ENCODE measurements around the gene KLK4. TPM values are rescaled to one million over a fixed set of nuclear protein-coding genes. Genes with fewer than 3 reads are reported as not detected.

Gene KLK4
- total and polyA plus RNA-seq, 2 of the 13 experiments (the other 11 are each of a cell fraction or from before 2014, with no cell fraction given) = not detected

DNA sequence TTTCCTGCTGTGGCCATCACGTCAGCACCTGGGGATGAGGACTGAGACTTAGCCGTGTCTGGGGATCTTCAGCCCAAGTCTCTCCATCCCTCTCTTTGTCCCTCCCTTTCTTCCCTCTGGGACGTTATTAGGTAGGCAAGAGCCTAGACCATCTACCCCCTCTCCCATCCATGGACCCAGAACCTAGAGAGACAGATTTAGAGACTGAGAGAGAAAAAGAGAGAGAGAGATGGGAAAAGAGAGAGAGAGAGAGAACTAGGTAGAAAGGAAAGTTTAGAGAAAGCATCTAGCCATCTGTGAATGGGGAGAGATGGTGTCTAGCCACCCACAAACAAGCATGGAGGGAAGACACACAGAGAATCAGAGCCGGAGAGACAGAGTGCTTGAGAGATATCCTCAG, 473 bp downstream of the KLK4 start (continued):
- TF ChIP-seq, protein P1, sequence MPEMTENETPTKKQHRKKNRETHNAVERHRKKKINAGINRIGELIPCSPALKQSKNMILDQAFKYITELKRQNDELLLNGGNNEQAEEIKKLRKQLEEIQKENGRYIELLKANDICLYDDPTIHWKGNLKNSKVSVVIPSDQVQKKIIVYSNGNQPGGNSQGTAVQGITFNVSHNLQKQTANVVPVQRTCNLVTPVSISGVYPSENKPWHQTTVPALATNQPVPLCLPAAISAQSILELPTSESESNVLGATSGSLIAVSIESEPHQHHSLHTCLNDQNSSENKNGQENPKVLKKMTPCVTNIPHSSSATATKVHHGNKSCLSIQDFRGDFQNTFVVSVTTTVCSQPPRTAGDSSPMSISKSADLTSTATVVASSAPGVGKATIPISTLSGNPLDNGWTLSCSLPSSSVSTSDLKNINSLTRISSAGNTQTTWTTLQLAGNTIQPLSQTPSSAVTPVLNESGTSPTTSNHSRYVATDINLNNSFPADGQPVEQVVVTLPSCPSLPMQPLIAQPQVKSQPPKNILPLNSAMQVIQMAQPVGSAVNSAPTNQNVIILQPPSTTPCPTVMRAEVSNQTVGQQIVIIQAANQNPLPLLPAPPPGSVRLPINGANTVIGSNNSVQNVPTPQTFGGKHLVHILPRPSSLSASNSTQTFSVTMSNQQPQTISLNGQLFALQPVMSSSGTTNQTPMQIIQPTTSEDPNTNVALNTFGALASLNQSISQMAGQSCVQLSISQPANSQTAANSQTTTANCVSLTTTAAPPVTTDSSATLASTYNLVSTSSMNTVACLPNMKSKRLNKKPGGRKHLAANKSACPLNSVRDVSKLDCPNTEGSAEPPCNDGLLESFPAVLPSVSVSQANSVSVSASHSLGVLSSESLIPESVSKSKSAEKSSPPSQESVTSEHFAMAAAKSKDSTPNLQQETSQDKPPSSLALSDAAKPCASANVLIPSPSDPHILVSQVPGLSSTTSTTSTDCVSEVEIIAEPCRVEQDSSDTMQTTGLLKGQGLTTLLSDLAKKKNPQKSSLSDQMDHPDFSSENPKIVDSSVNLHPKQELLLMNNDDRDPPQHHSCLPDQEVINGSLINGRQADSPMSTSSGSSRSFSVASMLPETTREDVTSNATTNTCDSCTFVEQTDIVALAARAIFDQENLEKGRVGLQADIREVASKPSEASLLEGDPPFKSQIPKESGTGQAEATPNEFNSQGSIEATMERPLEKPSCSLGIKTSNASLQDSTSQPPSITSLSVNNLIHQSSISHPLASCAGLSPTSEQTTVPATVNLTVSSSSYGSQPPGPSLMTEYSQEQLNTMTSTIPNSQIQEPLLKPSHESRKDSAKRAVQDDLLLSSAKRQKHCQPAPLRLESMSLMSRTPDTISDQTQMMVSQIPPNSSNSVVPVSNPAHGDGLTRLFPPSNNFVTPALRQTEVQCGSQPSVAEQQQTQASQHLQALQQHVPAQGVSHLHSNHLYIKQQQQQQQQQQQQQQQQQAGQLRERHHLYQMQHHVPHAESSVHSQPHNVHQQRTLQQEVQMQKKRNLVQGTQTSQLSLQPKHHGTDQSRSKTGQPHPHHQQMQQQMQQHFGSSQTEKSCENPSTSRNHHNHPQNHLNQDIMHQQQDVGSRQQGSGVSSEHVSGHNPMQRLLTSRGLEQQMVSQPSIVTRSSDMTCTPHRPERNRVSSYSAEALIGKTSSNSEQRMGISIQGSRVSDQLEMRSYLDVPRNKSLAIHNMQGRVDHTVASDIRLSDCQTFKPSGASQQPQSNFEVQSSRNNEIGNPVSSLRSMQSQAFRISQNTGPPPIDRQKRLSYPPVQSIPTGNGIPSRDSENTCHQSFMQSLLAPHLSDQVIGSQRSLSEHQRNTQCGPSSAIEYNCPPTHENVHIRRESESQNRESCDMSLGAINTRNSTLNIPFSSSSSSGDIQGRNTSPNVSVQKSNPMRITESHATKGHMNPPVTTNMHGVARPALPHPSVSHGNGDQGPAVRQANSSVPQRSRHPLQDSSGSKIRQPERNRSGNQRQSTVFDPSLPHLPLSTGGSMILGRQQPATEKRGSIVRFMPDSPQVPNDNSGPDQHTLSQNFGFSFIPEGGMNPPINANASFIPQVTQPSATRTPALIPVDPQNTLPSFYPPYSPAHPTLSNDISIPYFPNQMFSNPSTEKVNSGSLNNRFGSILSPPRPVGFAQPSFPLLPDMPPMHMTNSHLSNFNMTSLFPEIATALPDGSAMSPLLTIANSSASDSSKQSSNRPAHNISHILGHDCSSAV (CRISPR knock-in tag; IDR thresholded peaks at IDR 0.05; ENCODE audit: borderline replicate concordance) = no peak
- TF ChIP-seq FIP1L1 (IDR thresholded peaks at IDR 0.05; ENCODE audit: borderline replicate concordance, insufficient read depth, low read depth, low read length) (no peak), ZNF230 (CRISPR knock-in tag; IDR thresholded peaks at IDR 0.05) (no peak), ZNF703 (CRISPR knock-in tag; IDR thresholded peaks at IDR 0.05; ENCODE audit: borderline replicate concordance) (no peak), RNF2 (conservative IDR thresholded peaks at IDR 0.05; ENCODE audit: low read depth) (no peak), ZNF263 (CRISPR knock-in tag; IDR thresholded peaks at IDR 0.05) (no peak), MTA3 (CRISPR knock-in tag; IDR thresholded peaks at IDR 0.05) (no peak), ZFP62 (CRISPR knock-in tag; IDR thresholded peaks at IDR 0.05) (no peak), ZFP41 (CRISPR knock-in tag; IDR thresholded peaks at IDR 0.05; ENCODE audit: borderline replicate concordance) (no peak), NPAS2 (CRISPR knock-in tag; IDR thresholded peaks at IDR 0.05; ENCODE audit: borderline replicate concordance) (no peak)
